Activated CD8-positive, alpha-beta memory T cell treated with anti-CD3 and anti-CD28 coated beads for 36 hours (primary cell): Measurements from ENCODE around the gene ZBED5. TPM values are rescaled to one million over a fixed set of nuclear protein-coding genes. Genes with fewer than 3 reads are reported as not detected.
"Not testable (repeated sequence)": the region's sequence is repeated elsewhere in the genome, so short reads cannot be mapped to it uniquely, and the experiment has no call there.

Experiments
- CTCF ChIA-PET: fragments of 350-600 bp; sonication (Branson Sonifier 250); formaldehyde crosslinking; loops from one replicate; lab custom pipeline; 2021; ENCODE audit warnings: antibody characterized with exemption; lab: Charles Lee
- POLR2A ChIA-PET: fragments of 350-600 bp; sonication (Branson Sonifier 250); formaldehyde crosslinking; loops from one replicate; lab custom pipeline; 2021; ENCODE audit warnings: antibody characterized with exemption; lab: Charles Lee
- total RNA-seq, 2 experiments: library from RNA; stranded (reverse); gene quantifications; one replicate each; pipeline ENCODE4 v1.2.3, GENCODE V29; 2021

Gene ZBED5
- 10 to 100 TPM; 37.9 to 38.4 TPM for total RNA-seq

GRCh38 chr11:10857709-10858438, at the start of gene ZBED5:
TSS of gene ZBED5 (minus strand) at chr11:10858053. CDS start at chr11:10854945, 3,108 bp downstream.
- POLR2A ChIA-PET = interaction anchor here (0.8 to 3.3 kb wide), 6 partner anchors 8 to 62 kb away, joined by 3 to 93 read pairs (median 4); partner anchors contain the start of gene EIF4G2
- CTCF ChIA-PET = interaction anchor here (0.9 to 1.8 kb wide), 5 partner anchors 20 to 986 kb away, joined by 3 to 5 read pairs (median 5); partner anchors contain the start of gene EIF4G2

GRCh38 chr11:10906521-10906920, 48.7 kb upstream of the ZBED5 start:
- POLR2A ChIA-PET = no interaction called here
- CTCF ChIA-PET = interaction anchor here (1.0 kb wide), 1 partner anchor 28 kb away, joined by 3 read pairs; no protein-coding TSS in a partner anchor

- ChIA-PET CTCF (no interaction called here), POLR2A (no interaction called here)
Observed at GRCh38 chr11:10902301-10903063, 44.6 kb upstream of the ZBED5 start.

- ChIA-PET CTCF (interaction anchor here (0.7 to 1.0 kb wide), 3 partner anchors 13 to 33 kb away, joined by 3 read pairs; no protein-coding TSS in a partner anchor), POLR2A (interaction anchor here (0.8 kb wide), 1 partner anchor 92 kb away, joined by 4 read pairs; the partner anchor contains the start of gene EIF4G2)
Observed at GRCh38 chr11:10900681-10901415, 43.0 kb upstream of the ZBED5 start.

GRCh38 chr11:10899121-10899830, 41.4 kb upstream of the ZBED5 start:
- CTCF ChIA-PET = interaction anchor here (1.9 kb wide), 1 partner anchor 35 kb away, joined by 4 read pairs; no protein-coding TSS in a partner anchor
- POLR2A ChIA-PET = interaction anchor here (1.3 kb wide), 1 partner anchor 42 kb away, joined by 3 read pairs; no protein-coding TSS in a partner anchor

GRCh38 chr11:10898763-10899025, 40.8 kb upstream of the ZBED5 start:
- POLR2A ChIA-PET = no interaction called here
- CTCF ChIA-PET = interaction anchor here (1.9 kb wide), 1 partner anchor 35 kb away, joined by 4 read pairs; no protein-coding TSS in a partner anchor

- CTCF ChIA-PET = interaction anchor here (1.9 kb wide), 1 partner anchor 36 kb away, joined by 4 read pairs; no protein-coding TSS in a partner anchor
- POLR2A ChIA-PET = no interaction called here
Observed at GRCh38 chr11:10898003-10898762, 40.3 kb upstream of the ZBED5 start.

- ChIA-PET POLR2A (no interaction called here), CTCF (no interaction called here)
Observed at GRCh38 chr11:10897150-10897549, 39.3 kb upstream of the ZBED5 start.

GRCh38 chr11:10896493-10896892, 38.6 kb upstream of the ZBED5 start:
- POLR2A ChIA-PET = no interaction called here
- CTCF ChIA-PET = no interaction called here

- CTCF ChIA-PET = interaction anchor here (0.6 to 0.7 kb wide), 2 partner anchors 15 to 1735 kb away, joined by 3 read pairs; no protein-coding TSS in a partner anchor
- POLR2A ChIA-PET = no interaction called here
Observed at GRCh38 chr11:10895285-10895684, 37.4 kb upstream of the ZBED5 start.

GRCh38 chr11:10894666-10895065, 36.8 kb upstream of the ZBED5 start:
- ChIA-PET POLR2A (no interaction called here), CTCF (interaction anchor here (0.7 kb wide), 1 partner anchor 14 kb away, joined by 3 read pairs; no protein-coding TSS in a partner anchor)

- CTCF ChIA-PET = no interaction called here
- POLR2A ChIA-PET = no interaction called here
Observed at GRCh38 chr11:10893714-10894151, 35.9 kb upstream of the ZBED5 start.

- CTCF ChIA-PET = no interaction called here
Observed at GRCh38 chr11:10892250-10892649, 34.4 kb upstream of the ZBED5 start.

GRCh38 chr11:10891151-10891720, 33.4 kb upstream of the ZBED5 start:
- CTCF ChIA-PET = no interaction called here
- POLR2A ChIA-PET = no interaction called here

More at GRCh38 chr11:10892250-10892649, 34.4 kb upstream of the ZBED5 start:
- POLR2A ChIA-PET = no interaction called here

GRCh38 chr11:10890083-10890482, 32.2 kb upstream of the ZBED5 start:
- CTCF ChIA-PET, POLR2A ChIA-PET: not testable (repeated sequence)

GRCh38 chr11:10887307-10887706, 29.5 kb upstream of the ZBED5 start:
- ChIA-PET POLR2A (no interaction called here), CTCF (no interaction called here)

GRCh38 chr11:10886652-10887250, 28.9 kb upstream of the ZBED5 start:
- ChIA-PET POLR2A (no interaction called here), CTCF (no interaction called here)
